NCI-H2227 treated with DMSO at 0.1 percent for 48 hours (cell line): ENCODE data around the gene UPK3BL1.
"Not testable (repeated sequence)": the region's sequence is repeated elsewhere in the genome, so short reads cannot be mapped to it uniquely, and the experiment has no call there.

Experiments
- DNase-seq: peaks from one replicate; lab custom pipeline; 2025; lab: John Stamatoyannopoulos, UW

UPK3BL1 gene

GRCh38 chr7:102642691-102643090 lies at the start of gene UPK3BL1:
Gene UPK3BL1 (minus strand): TSS chr7:102642791. CDS start chr7:102642741, 50 bp downstream.
- not testable (repeated sequence) for DNase-seq

- DNase-seq: not testable (repeated sequence)
Measured at GRCh38 chr7:102690602-102691001, 48.0 kb upstream of the UPK3BL1 start.

GRCh38 chr7:102689436-102690282 lies 47.1 kb upstream of the UPK3BL1 start:
- DNase-seq: not testable (repeated sequence)

GRCh38 chr7:102688299-102689036 lies 45.9 kb upstream of the UPK3BL1 start:
- DNase-seq: not testable (repeated sequence)

- DNase-seq: not testable (repeated sequence)
Measured at GRCh38 chr7:102682560-102682959, 40.0 kb upstream of the UPK3BL1 start.

- not testable (repeated sequence) for DNase-seq
Measured at GRCh38 chr7:102680780-102681179, 38.2 kb upstream of the UPK3BL1 start.

- not testable (repeated sequence) for DNase-seq
Measured at GRCh38 chr7:102675545-102675944, 33.0 kb upstream of the UPK3BL1 start.

GRCh38 chr7:102673447-102674067 lies 31.0 kb upstream of the UPK3BL1 start:
- not testable (repeated sequence) for DNase-seq

- not testable (repeated sequence) for DNase-seq
Measured at GRCh38 chr7:102671956-102672307, 29.3 kb upstream of the UPK3BL1 start.

- not testable (repeated sequence) for DNase-seq
Measured at GRCh38 chr7:102671166-102671955, 28.8 kb upstream of the UPK3BL1 start, which contains the start of gene POLR2J2. Gene POLR2J2 (minus strand): TSS chr7:102671663. CDS start chr7:102671601, 62 bp downstream.

- not testable (repeated sequence) for DNase-seq
Measured at GRCh38 chr7:102667523-102667922, 24.9 kb upstream of the UPK3BL1 start.

GRCh38 chr7:102666850-102667249 lies 24.3 kb upstream of the UPK3BL1 start:
- not testable (repeated sequence) for DNase-seq

- not testable (repeated sequence) for DNase-seq
Measured at GRCh38 chr7:102664765-102665164, 22.2 kb upstream of the UPK3BL1 start.

GRCh38 chr7:102649924-102650323 lies 7.3 kb upstream of the UPK3BL1 start, which contains the start of gene SPDYE2B:
Gene SPDYE2B (plus strand): TSS chr7:102650319. CDS start chr7:102652349, 2,030 bp downstream.
- not testable (repeated sequence) for DNase-seq

GRCh38 chr7:102647813-102648212 lies 5.2 kb upstream of the UPK3BL1 start:
- DNase-seq: not testable (repeated sequence)

- DNase-seq: not testable (repeated sequence)
Measured at GRCh38 chr7:102643404-102643803, 813 bp upstream of the UPK3BL1 start.

- not testable (repeated sequence) for DNase-seq
Measured at GRCh38 chr7:102638848-102639247, 3.7 kb downstream of the UPK3BL1 start.

GRCh38 chr7:102636956-102637355 lies 5.6 kb downstream of the UPK3BL1 start:
- DNase-seq: not testable (repeated sequence)

GRCh38 chr7:102635354-102635753 lies 7.2 kb downstream of the UPK3BL1 start:
- DNase-seq: not testable (repeated sequence)

- DNase-seq: not testable (repeated sequence)
Measured at GRCh38 chr7:102634299-102634698, 8.3 kb downstream of the UPK3BL1 start.

- DNase-seq: not testable (repeated sequence)
Measured at GRCh38 chr7:102630622-102631021, 12.0 kb downstream of the UPK3BL1 start.
